Measurements from ENCODE around the gene ALAS2.
"Not testable (repeated sequence)": the region's sequence is repeated elsewhere in the genome, so short reads cannot be mapped to it uniquely, and the experiment has no call there.

Gene ALAS2

GRCh38 chrX:54999717-55000598 is 30.8 kb downstream of the ALAS2 start, which contains the start of gene APEX2:
Gene APEX2 (plus strand): TSS chrX:55000363. CDS start chrX:55000423, 60 bp downstream.
- Histone ChIP-seq H3K36me3 (ENCODE audit: control insufficient read depth, insufficient read depth, low read length) (no peaks in the 10 kb centered on the region), H3K9me3 (ENCODE audit: control insufficient read depth, insufficient read depth, low read length) (peaks cover 2% of the 10 kb centered on the region), H3K9ac (ENCODE audit: low read depth, low read length) (peak within 1 kb of the TSS; percentile 60), H3K4me3 (ENCODE audit: low read depth, low read length) (peak within 1 kb of the TSS; percentile 63), H3K27me3 (ENCODE audit: control insufficient read depth, insufficient read depth, low read length) (no peaks in the 10 kb centered on the region), H3K4me1 (ENCODE audit: control insufficient read depth, insufficient read depth, low read length) (peaks cover 2% of the 10 kb centered on the region)

GRCh38 chrX:54995621-54996020 is 35.2 kb downstream of the ALAS2 start:
- no peaks in the 10 kb centered on the region for H3K27me3 ChIP-seq (ENCODE audit: control insufficient read depth, insufficient read depth, low read length)
- H3K36me3 ChIP-seq (ENCODE audit: control insufficient read depth, insufficient read depth, low read length): no peaks in the 10 kb centered on the region
- H3K4me3 ChIP-seq (ENCODE audit: low read depth, low read length): no peak overlapping the region
- H3K4me1 ChIP-seq (ENCODE audit: control insufficient read depth, insufficient read depth, low read length): peaks cover 2% of the 10 kb centered on the region
- peaks cover 4% of the 10 kb centered on the region for H3K9me3 ChIP-seq (ENCODE audit: control insufficient read depth, insufficient read depth, low read length)
- H3K9ac ChIP-seq (ENCODE audit: low read depth, low read length): no peak overlapping the region

GRCh38 chrX:54994668-54995351 is 36.0 kb downstream of the ALAS2 start:
- Histone ChIP-seq H3K27me3 (ENCODE audit: control insufficient read depth, insufficient read depth, low read length) (no peaks in the 10 kb centered on the region), H3K4me1 (ENCODE audit: control insufficient read depth, insufficient read depth, low read length) (peaks cover 2% of the 10 kb centered on the region), H3K36me3 (ENCODE audit: control insufficient read depth, insufficient read depth, low read length) (no peaks in the 10 kb centered on the region), H3K9me3 (ENCODE audit: control insufficient read depth, insufficient read depth, low read length) (peaks cover 4% of the 10 kb centered on the region), H3K9ac (ENCODE audit: low read depth, low read length) (no peak overlapping the region), H3K4me3 (ENCODE audit: low read depth, low read length) (no peak overlapping the region)

GRCh38 chrX:54994099-54994498 is 36.7 kb downstream of the ALAS2 start, which contains the start of gene PFKFB1:
Gene PFKFB1 (minus strand): TSS chrX:54994188. CDS start chrX:54994007, 181 bp downstream.
- Histone ChIP-seq H3K4me1 (ENCODE audit: control insufficient read depth, insufficient read depth, low read length) (peaks cover under 1% of the 10 kb centered on the region), H3K36me3 (ENCODE audit: control insufficient read depth, insufficient read depth, low read length) (no peaks in the 10 kb centered on the region), H3K9me3 (ENCODE audit: control insufficient read depth, insufficient read depth, low read length) (peaks cover 4% of the 10 kb centered on the region), H3K9ac (ENCODE audit: low read depth, low read length) (no peak within 1 kb of the TSS), H3K27me3 (ENCODE audit: control insufficient read depth, insufficient read depth, low read length) (no peaks in the 10 kb centered on the region), H3K4me3 (ENCODE audit: low read depth, low read length) (no peak within 1 kb of the TSS)

- H3K9me3 ChIP-seq (ENCODE audit: control insufficient read depth, insufficient read depth, low read length): peaks cover 4% of the 10 kb centered on the region
Observed at GRCh38 chrX:54992911-54993622, 37.7 kb downstream of the ALAS2 start.

GRCh38 chrX:54991706-54992105 is 39.1 kb downstream of the ALAS2 start:
- H3K4me3 ChIP-seq (ENCODE audit: low read depth, low read length): no peak overlapping the region
- H3K9ac ChIP-seq (ENCODE audit: low read depth, low read length): no peak overlapping the region
- no peaks in the 10 kb centered on the region for H3K36me3 ChIP-seq (ENCODE audit: control insufficient read depth, insufficient read depth, low read length)
- no peaks in the 10 kb centered on the region for H3K27me3 ChIP-seq (ENCODE audit: control insufficient read depth, insufficient read depth, low read length)
- peaks cover 4% of the 10 kb centered on the region for H3K9me3 ChIP-seq (ENCODE audit: control insufficient read depth, insufficient read depth, low read length)
- H3K4me1 ChIP-seq (ENCODE audit: control insufficient read depth, insufficient read depth, low read length): no peaks in the 10 kb centered on the region

More at GRCh38 chrX:54992911-54993622, 37.7 kb downstream of the ALAS2 start:
- Histone ChIP-seq H3K4me1 (ENCODE audit: control insufficient read depth, insufficient read depth, low read length) (no peaks in the 10 kb centered on the region), H3K27me3 (ENCODE audit: control insufficient read depth, insufficient read depth, low read length) (no peaks in the 10 kb centered on the region), H3K4me3 (ENCODE audit: low read depth, low read length) (no peak overlapping the region), H3K9ac (ENCODE audit: low read depth, low read length) (no peak overlapping the region), H3K36me3 (ENCODE audit: control insufficient read depth, insufficient read depth, low read length) (no peaks in the 10 kb centered on the region)

GRCh38 chrX:54983306-54983705 is 47.5 kb downstream of the ALAS2 start:
- not testable (repeated sequence) for H3K9ac ChIP-seq (ENCODE audit: low read depth, low read length)

GRCh38 chrX:54980334-54980733 is 50.4 kb downstream of the ALAS2 start:
- Histone ChIP-seq H3K9me3 (ENCODE audit: control insufficient read depth, insufficient read depth, low read length) (peaks cover 9% of the 10 kb centered on the region), H3K36me3 (ENCODE audit: control insufficient read depth, insufficient read depth, low read length) (no peaks in the 10 kb centered on the region), H3K27me3 (ENCODE audit: control insufficient read depth, insufficient read depth, low read length) (no peaks in the 10 kb centered on the region), H3K9ac (ENCODE audit: low read depth, low read length) (no peak overlapping the region), H3K4me1 (ENCODE audit: control insufficient read depth, insufficient read depth, low read length) (no peaks in the 10 kb centered on the region), H3K4me3 (ENCODE audit: low read depth, low read length) (no peak overlapping the region)

More at GRCh38 chrX:54983306-54983705, 47.5 kb downstream of the ALAS2 start:
- not testable (repeated sequence) for H3K27me3 ChIP-seq (ENCODE audit: control insufficient read depth, insufficient read depth, low read length); H3K36me3 ChIP-seq (ENCODE audit: control insufficient read depth, insufficient read depth, low read length); H3K4me1 ChIP-seq (ENCODE audit: control insufficient read depth, insufficient read depth, low read length); H3K4me3 ChIP-seq (ENCODE audit: low read depth, low read length)
- peaks cover 11% of the 10 kb centered on the region for H3K9me3 ChIP-seq (ENCODE audit: control insufficient read depth, insufficient read depth, low read length)

- Histone ChIP-seq H3K4me3 (ENCODE audit: low read depth, low read length) (no peak overlapping the region), H3K27me3 (ENCODE audit: control insufficient read depth, insufficient read depth, low read length) (no peaks in the 10 kb centered on the region), H3K36me3 (ENCODE audit: control insufficient read depth, insufficient read depth, low read length) (no peaks in the 10 kb centered on the region), H3K9ac (ENCODE audit: low read depth, low read length) (no peak overlapping the region), H3K9me3 (ENCODE audit: control insufficient read depth, insufficient read depth, low read length) (peaks cover under 1% of the 10 kb centered on the region), H3K4me1 (ENCODE audit: control insufficient read depth, insufficient read depth, low read length) (no peaks in the 10 kb centered on the region)
Observed at GRCh38 chrX:54979432-54979831, 51.3 kb downstream of the ALAS2 start.

GRCh38 chrX:54978448-54978847 is 52.3 kb downstream of the ALAS2 start:
- Histone ChIP-seq H3K27me3 (ENCODE audit: control insufficient read depth, insufficient read depth, low read length) (no peaks in the 10 kb centered on the region), H3K4me1 (ENCODE audit: control insufficient read depth, insufficient read depth, low read length) (no peaks in the 10 kb centered on the region), H3K9ac (ENCODE audit: low read depth, low read length) (no peak overlapping the region), H3K36me3 (ENCODE audit: control insufficient read depth, insufficient read depth, low read length) (no peaks in the 10 kb centered on the region), H3K4me3 (ENCODE audit: low read depth, low read length) (no peak overlapping the region), H3K9me3 (ENCODE audit: control insufficient read depth, insufficient read depth, low read length) (no peaks in the 10 kb centered on the region)

GRCh38 chrX:54977387-54977786 is 53.4 kb downstream of the ALAS2 start:
- H3K27me3 ChIP-seq (ENCODE audit: control insufficient read depth, insufficient read depth, low read length): no peaks in the 10 kb centered on the region
- no peaks in the 10 kb centered on the region for H3K4me1 ChIP-seq (ENCODE audit: control insufficient read depth, insufficient read depth, low read length)
- H3K4me3 ChIP-seq (ENCODE audit: low read depth, low read length): no peak overlapping the region
- H3K9ac ChIP-seq (ENCODE audit: low read depth, low read length): no peak overlapping the region
- H3K9me3 ChIP-seq (ENCODE audit: control insufficient read depth, insufficient read depth, low read length): no peaks in the 10 kb centered on the region
- no peaks in the 10 kb centered on the region for H3K36me3 ChIP-seq (ENCODE audit: control insufficient read depth, insufficient read depth, low read length)

Data from iPS-15b (cell line).